Measurements from ENCODE around the gene SLC12A2.

SLC12A2 gene

GRCh38 chr5:128237546-128237945, 154.0 kb downstream of the SLC12A2 start:
- DNase-seq (ENCODE audit: extremely low spot score) = peak; percentile 33
- ChIA-PET CTCF (interaction anchor here (0.6 to 0.9 kb wide), 2 partner anchors 360 to 634 kb away, joined by 3 to 4 read pairs; no protein-coding TSS in a partner anchor), POLR2A (no interaction called here)
- TF ChIP-seq FOXM1 (IDR thresholded peaks at IDR 0.05; ENCODE audit: borderline replicate concordance) (no peak), CTBP1 (IDR thresholded peaks at IDR 0.05; ENCODE audit: borderline replicate concordance) (peak; percentile 72; the same call in 1 of the 2 replicates), L3MBTL2 (conservative IDR thresholded peaks at IDR 0.05) (peak; percentile 32), PKNOX1 (IDR thresholded peaks at IDR 0.05) (peak; percentile 84), ARNT (IDR thresholded peaks at IDR 0.05) (no peak; the same call in 1 of the 2 replicates), SUZ12 (IDR thresholded peaks at IDR 0.05) (no peak)
